Retina (tissue), 1 donor: ENCODE results near the gene MBOAT2.

Experiments used
- DNase-seq: peaks from one replicate; pipeline ENCODE4 v3.0.0-alpha.2; 2016

MBOAT2 gene

GRCh38 chr2:8806885-8807704 is 196.4 kb downstream of the MBOAT2 start:
- no peak for DNase-seq

DNA sequence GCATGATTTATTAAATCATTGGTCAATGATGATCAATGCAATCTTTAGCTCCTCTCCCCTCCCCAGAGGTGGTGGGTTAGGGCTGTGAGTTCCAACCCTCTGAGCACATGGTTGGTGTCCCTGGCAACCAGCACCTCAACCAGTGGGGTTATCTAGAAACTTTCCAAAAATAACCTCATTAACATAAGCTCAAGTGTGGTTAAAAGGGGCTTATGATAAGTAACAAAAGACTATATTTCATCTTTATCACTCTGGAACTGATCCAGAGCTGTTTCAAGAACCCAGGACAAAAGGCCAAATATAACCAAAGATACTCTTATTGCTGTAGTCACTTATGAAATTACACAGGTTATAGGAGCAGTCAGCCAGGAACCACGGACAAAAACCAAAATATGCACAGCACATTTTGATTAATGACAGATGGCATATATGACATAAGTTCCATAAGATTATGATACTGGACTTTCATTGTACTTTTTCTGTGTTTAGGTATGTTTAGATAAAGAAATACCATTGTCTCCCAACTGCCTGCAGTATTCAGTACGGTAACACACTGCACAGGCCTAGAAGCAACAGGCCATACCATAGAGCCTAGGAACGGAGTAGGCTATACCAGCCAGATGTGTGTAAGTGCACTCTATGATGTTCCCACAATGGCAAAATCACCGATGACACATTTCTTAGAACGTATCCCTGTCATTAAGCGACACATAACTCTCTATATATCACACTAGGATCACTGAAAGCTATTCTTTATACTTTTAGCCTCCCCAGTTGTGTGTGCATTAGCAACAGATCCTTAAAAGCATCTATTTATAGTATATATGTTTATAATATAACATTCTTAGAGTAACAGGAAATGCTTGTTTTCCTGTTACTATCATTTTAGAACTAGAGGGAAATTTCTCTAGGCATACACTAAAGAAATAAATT is 197.9 kb downstream of the MBOAT2 start:
- no peak for DNase-seq

- no peak for DNase-seq
These were observed 199.7 kb downstream of the MBOAT2 start for GRCh38 chr2:8803658-8804379.

DNA sequence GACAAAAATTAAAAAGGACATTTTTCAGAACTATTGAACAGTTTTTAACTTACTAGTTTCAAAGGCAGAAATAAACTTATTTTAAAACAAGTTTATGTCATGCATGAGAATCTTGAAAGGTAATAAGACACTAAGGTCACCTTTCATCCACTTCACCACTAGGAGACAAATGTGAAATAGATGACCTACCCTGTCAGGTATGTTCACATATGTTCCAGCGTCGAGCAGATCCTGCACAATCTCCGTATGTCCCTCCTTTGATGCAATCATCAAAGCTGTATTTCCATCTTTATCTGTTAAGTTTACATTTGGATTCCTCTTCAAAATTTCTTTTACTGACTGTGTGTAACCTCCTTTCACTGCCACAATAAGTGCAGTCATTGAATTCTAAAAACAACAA is 200.7 kb downstream of the MBOAT2 start:
- no peak for DNase-seq
